ENCODE measurements around the gene SLC34A3. TPM values are rescaled to one million over a fixed set of nuclear protein-coding genes. Genes with fewer than 3 reads are reported as not detected.
"Not testable (repeated sequence)": the region's sequence is repeated elsewhere in the genome, so short reads cannot be mapped to it uniquely, and the experiment has no call there.

Gene SLC34A3
- total RNA-seq, 8 experiments from 2014 or later: 0.11 to 0.49 (median 0.20) TPM; not detected in 2

DNA sequence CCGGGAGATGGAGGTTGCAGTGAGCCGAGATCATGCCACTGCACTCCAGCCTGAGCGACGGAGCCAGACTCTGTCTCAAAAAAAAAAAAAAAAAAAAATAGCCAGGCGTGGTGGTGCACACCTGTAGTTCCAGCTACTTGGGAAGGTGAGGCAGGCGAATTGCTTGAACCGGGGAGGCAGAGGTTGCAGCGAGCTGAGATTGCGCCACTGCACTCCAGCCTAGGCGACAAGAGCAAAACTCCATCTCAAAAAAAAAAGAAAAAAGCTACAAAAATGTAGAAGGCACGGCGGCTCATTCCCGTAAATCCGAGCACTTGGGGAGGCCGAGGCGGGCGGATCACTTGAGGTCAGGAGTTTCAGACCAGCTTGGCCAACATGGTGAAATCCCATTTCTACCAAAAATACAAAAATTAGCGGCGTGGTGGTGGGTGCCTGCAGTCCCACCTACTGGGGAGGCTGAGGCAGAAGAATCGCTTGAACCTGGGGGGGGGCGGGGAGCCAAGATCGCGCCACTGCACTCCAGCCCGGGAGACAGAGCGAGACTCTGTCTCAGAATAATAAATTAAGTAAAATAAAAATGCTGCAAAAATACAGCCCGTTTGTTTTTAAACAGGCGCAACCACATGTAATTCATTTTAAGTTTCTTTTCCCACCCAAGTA lies 9.0 kb downstream of the SLC34A3 start:
- peak overlapping the region; percentile 43 to 64 (median 56) for H3K4me3 ChIP-seq
- WGBS, 10 experiments: 13 to 94% (median 52%) methylated on average over 3 to 18 of the region's 27 CpGs
- peak overlapping the region; percentile 83 to 92 for H3K27ac ChIP-seq
- in situ Hi-C loops (cut with MboI; ENCODE audit: low pct_unique_long_range_greater_than_20kb in 2 of 9, low sequenced_read_pairs in 9 of 9, unreplicated experiment in 9 of 9): loop anchor here in 1 of 9 experiments (25.0 kb wide), 1 partner anchor 127 kb away; the partner anchor contains the start of gene DPP7
- H3K4me1 ChIP-seq (replicated peaks in 1 of 2): peaks cover 13 to 27% of the 10 kb centered on the region in 2 donors
- ATAC-seq (replicated peaks in 6 of 8): not testable (repeated sequence)

DNA sequence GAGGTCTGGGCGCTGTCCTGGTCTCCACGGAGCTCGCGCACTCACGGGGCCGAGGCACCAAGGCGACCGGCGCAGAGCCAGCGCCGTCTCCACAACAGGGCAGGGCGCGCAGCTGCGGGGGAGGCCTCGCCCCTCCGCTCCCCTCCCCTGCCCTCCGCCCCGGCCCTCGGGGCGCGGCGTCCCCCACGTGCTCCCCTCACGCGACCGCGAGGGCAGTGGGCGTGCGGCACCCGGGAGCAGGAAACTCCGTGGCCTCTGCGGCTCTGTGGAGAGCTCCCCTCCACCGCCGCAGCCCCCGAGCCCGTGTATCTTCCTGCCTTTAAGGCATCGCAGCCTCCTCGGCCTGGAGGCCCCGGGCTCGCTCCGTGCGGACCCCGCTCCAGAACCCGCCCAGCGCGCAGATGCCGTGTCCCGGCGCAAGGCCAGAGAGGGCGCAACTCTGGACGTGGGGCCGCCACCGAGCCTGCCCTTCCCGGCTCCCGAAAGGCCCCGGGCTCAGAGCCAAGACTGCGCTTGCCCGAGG lies 9.7 kb downstream of the SLC34A3 start:
- H3K4me3 ChIP-seq: peak overlapping the region; percentile 43 to 64 (median 56)
- peak; percentile 26 to 39 (median 31) for ATAC-seq (replicated peaks in 6 of 8)
- H3K4me1 ChIP-seq (replicated peaks in 1 of 2): peaks cover 13 to 27% of the 10 kb centered on the region in 2 donors
- in situ Hi-C loops (cut with MboI; ENCODE audit: low pct_unique_long_range_greater_than_20kb in 2 of 9, low sequenced_read_pairs in 9 of 9, unreplicated experiment in 9 of 9): loop anchor here in 1 of 9 experiments (25.0 kb wide), 1 partner anchor 128 kb away; the partner anchor contains the start of gene DPP7
- 0 to 15% (median 2%) methylated on average over 10 to 12 of the region's 58 CpGs; no CpG with 5 or more reads in 7 of the 10 experiments for WGBS, 10 experiments
- peak overlapping the region; percentile 83 to 92 for H3K27ac ChIP-seq

DNA sequence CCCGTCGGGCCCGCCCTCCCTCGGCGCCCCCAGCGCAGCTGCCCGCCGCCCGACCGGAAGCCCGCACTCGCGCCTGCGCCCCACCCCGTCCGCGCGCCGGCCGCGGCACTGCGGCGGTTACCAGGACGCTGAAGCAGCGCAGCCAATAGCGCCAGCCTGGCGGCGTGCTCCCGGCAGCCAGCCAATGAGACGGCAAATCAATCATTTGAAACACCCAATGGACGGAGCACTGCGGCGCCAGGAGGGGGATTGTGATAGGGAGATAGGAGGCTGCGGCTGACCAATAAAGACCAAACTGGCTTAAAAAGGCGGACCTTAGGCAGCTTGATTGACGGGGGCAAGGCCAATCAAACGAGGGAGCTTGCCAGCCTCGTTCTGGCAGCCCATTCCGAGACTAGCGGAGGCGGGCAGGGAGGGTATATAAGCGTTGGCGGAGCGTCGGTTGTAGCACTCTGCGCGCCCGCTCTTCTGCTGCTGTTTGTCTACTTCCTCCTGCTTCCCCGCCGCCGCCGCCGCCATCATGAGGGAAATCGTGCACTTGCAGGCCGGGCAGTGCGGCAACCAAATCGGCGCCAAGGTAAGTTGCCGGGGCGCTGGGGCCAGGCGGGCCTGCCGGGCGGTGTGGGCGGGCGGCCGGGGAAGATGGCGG lies 10.3 kb downstream of the SLC34A3 start, which contains the start of gene TUBB4B:
Gene TUBB4B, plus strand, starts transcription at position 447 of the 649 bp plus-strand sequence. Its CDS starts 74 bp downstream, at position 521.
- Histone ChIP-seq H3K4me3 (peak within 1 kb of the TSS; percentile 66 to 92 (median 78)), H3K4me1 (replicated peaks in 1 of 2) (peaks cover 13 to 25% of the 10 kb centered on the region in 2 donors), H3K27ac (peak within 1 kb of the TSS; percentile 83 to 92)
- in situ Hi-C loops (cut with MboI; ENCODE audit: low pct_unique_long_range_greater_than_20kb in 2 of 9, low sequenced_read_pairs in 9 of 9, unreplicated experiment in 9 of 9): loop anchor here in 1 of 9 experiments (25.0 kb wide), 1 partner anchor 129 kb away; the partner anchor contains the start of gene DPP7
- 0% methylated on average over 3 of the region's 67 CpGs; no CpG with 5 or more reads in 9 of the 10 experiments for WGBS, 10 experiments
- peak; percentile 54 to 83 (median 75) for ATAC-seq (replicated peaks in 6 of 8)

DNA sequence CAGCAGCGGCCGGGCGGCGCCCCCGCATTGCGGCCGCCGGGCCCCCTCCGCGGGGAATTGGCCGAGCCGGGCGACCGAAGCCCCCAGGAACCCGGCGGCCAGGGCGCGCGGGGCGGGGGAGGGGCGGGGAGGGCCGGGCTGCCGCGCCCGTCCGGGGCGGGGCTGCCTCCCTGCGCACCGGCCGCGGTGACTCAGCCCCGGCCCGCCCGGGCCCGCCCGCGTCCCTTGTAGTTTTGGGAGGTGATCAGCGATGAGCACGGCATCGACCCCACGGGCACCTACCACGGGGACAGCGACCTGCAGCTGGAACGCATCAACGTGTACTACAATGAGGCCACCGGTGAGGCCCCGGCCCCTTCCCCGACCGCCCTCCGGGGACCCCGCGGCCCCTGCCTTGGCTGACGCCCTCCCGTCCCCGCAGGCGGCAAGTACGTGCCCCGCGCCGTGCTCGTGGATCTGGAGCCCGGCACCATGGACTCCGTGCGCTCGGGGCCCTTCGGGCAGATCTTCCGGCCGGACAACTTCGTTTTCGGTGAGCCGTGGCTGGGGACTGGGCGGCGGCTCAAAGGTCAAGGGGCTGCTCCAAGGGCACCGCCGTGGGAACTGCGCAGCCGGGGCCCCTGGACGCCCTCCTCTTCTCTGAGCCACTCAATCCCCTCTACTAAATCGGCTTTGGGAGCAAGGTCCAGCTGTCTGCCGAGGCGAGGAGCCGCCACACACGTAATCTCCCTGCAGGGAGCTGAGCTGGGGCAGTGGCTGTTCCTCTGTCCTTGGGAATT lies 11.0 kb downstream of the SLC34A3 start:
- WGBS, 10 experiments: 0% methylated on average over 9 of the region's 83 CpGs; no CpG with 5 or more reads in 9 of the 10 experiments

DNA sequence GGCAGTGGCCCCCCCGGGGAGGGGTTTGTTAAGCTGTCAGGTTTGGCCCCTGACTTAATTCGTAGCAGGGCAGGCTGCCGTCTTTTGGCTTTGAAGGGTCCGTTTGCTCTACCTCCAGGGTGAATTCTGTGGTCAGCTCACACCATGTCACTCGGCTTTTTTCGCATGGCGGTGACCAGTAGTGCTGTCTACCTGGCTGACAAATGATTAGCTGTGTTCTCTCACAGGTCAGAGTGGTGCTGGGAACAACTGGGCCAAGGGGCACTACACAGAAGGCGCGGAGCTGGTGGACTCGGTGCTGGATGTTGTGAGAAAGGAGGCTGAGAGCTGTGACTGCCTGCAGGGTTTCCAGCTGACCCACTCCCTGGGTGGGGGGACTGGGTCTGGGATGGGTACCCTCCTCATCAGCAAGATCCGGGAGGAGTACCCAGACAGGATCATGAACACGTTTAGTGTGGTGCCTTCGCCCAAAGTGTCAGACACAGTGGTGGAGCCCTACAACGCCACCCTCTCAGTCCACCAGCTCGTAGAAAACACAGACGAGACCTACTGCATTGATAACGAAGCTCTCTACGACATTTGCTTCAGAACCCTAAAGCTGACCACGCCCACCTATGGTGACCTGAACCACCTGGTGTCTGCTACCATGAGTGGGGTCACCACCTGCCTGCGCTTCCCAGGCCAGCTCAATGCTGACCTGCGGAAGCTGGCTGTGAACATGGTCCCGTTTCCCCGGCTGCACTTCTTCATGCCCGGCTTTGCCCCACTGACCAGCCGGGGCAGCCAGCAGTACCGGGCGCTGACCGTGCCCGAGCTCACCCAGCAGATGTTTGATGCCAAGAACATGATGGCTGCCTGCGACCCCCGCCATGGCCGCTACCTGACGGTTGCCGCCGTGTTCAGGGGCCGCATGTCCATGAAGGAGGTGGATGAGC lies 11.8 kb downstream of the SLC34A3 start:
- in situ Hi-C loops (cut with MboI; ENCODE audit: low pct_unique_long_range_greater_than_20kb in 2 of 9, low sequenced_read_pairs in 9 of 9, unreplicated experiment in 9 of 9): loop anchor here in 1 of 9 experiments (25.0 kb wide), 1 partner anchor 130 kb away; the partner anchor contains the start of gene DPP7
- ATAC-seq (replicated peaks in 6 of 8): no peak
- Histone ChIP-seq H3K4me1 (replicated peaks in 1 of 2) (peaks cover 8 to 19% of the 10 kb centered on the region in 2 donors), H3K27ac (no peak overlapping the region), H3K4me3 (peak overlapping the region; percentile 66 to 92 (median 78))
- 0 to 80% (median 71%) methylated on average over 1 to 10 of the region's 36 CpGs; no CpG with 5 or more reads in 3 of the 10 experiments for WGBS, 10 experiments

More for the DNA sequence above, 11.0 kb downstream of the SLC34A3 start:
- Histone ChIP-seq H3K4me3 (peak overlapping the region; percentile 66 to 92 (median 78)), H3K4me1 (replicated peaks in 1 of 2) (peaks cover 12 to 19% of the 10 kb centered on the region in 2 donors), H3K27ac (peak overlapping the region; percentile 70 to 80)
- in situ Hi-C loops (cut with MboI; ENCODE audit: low pct_unique_long_range_greater_than_20kb in 2 of 9, low sequenced_read_pairs in 9 of 9, unreplicated experiment in 9 of 9): loop anchor here in 1 of 9 experiments (25.0 kb wide), 1 partner anchor 129 kb away; the partner anchor contains the start of gene DPP7
- peak; percentile 1 to 10 (median 5) for ATAC-seq (replicated peaks in 6 of 8)

DNA sequence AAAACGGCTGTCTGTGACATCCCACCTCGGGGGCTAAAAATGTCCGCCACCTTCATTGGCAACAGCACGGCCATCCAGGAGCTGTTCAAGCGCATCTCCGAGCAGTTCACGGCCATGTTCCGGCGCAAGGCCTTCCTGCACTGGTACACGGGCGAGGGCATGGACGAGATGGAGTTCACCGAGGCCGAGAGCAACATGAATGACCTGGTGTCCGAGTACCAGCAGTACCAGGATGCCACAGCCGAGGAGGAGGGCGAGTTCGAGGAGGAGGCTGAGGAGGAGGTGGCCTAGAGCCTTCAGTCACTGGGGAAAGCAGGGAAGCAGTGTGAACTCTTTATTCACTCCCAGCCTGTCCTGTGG lies 12.5 kb downstream of the SLC34A3 start:
- in situ Hi-C loops (cut with MboI; ENCODE audit: low pct_unique_long_range_greater_than_20kb in 2 of 9, low sequenced_read_pairs in 9 of 9, unreplicated experiment in 9 of 9): loop anchor here in 1 of 9 experiments (25.0 kb wide), 1 partner anchor 131 kb away; the partner anchor contains the start of gene DPP7
- not testable (repeated sequence) for H3K4me3 ChIP-seq

DNA sequence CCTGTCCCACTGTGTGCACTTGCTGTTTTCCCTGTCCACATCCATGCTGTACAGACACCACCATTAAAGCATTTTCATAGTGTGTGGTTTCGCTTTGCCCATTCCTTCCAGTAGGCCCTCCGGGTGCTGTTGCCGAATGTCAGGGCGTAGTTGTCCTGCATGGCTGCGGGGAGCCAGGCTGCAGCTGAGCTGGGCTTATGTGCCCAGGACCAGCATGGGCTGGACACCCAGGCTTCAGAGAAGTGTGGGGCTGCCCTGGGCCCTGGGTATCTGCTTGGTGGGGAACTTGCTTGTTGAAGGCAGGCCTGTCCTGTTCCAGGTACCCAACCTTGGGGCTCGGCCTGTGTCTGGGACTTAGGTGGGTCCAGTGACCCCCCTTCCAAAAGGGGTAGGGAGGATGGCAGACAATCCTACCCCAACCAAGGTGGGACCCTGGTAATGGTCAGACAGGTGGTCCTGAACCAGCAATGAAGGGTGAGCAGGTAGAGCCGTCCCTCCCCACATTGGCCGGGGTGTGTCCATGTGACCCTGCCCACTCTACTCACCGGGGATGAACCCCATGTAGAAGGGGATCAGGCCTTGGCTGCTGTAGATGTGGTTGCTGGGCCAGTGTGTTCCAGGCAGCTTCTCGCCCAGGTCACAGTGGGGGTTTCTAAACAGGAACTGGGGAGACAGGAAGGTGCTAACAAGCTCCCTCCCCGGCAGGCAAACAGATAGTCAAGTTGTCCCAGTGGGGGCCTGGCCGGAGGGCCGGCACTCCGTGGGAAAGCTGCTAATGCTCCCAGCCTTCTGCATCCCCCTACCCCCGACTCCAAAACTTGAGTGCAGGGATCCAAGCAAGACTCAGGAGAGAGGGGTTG lies 13.2 kb downstream of the SLC34A3 start:
- in situ Hi-C loops (cut with MboI; ENCODE audit: low pct_unique_long_range_greater_than_20kb in 2 of 9, low sequenced_read_pairs in 9 of 9, unreplicated experiment in 9 of 9): loop anchor here in 1 of 9 experiments (25.0 kb wide), 1 partner anchor 132 kb away; the partner anchor contains the start of gene DPP7
- ATAC-seq (replicated peaks in 6 of 8): peak in 1 of 8 experiments; percentile 0
- peaks cover 8 to 22% of the 10 kb centered on the region in 2 donors for H3K4me1 ChIP-seq (replicated peaks in 1 of 2)
- 27 to 100% (median 80%) methylated on average over 1 to 7 of the region's 15 CpGs; no CpG with 5 or more reads in 3 of the 10 experiments for WGBS, 10 experiments
- H3K27ac ChIP-seq: no peak overlapping the region
- no peak overlapping the region for H3K4me3 ChIP-seq

More for the DNA sequence above, 12.5 kb downstream of the SLC34A3 start:
- ATAC-seq (replicated peaks in 6 of 8); H3K27ac ChIP-seq: not testable (repeated sequence)
- peaks cover 8 to 22% of the 10 kb centered on the region in 2 donors for H3K4me1 ChIP-seq (replicated peaks in 1 of 2)
- 94 to 100% methylated on average over 3 of the region's 18 CpGs; no CpG with 5 or more reads in 8 of the 10 experiments for WGBS, 10 experiments

DNA sequence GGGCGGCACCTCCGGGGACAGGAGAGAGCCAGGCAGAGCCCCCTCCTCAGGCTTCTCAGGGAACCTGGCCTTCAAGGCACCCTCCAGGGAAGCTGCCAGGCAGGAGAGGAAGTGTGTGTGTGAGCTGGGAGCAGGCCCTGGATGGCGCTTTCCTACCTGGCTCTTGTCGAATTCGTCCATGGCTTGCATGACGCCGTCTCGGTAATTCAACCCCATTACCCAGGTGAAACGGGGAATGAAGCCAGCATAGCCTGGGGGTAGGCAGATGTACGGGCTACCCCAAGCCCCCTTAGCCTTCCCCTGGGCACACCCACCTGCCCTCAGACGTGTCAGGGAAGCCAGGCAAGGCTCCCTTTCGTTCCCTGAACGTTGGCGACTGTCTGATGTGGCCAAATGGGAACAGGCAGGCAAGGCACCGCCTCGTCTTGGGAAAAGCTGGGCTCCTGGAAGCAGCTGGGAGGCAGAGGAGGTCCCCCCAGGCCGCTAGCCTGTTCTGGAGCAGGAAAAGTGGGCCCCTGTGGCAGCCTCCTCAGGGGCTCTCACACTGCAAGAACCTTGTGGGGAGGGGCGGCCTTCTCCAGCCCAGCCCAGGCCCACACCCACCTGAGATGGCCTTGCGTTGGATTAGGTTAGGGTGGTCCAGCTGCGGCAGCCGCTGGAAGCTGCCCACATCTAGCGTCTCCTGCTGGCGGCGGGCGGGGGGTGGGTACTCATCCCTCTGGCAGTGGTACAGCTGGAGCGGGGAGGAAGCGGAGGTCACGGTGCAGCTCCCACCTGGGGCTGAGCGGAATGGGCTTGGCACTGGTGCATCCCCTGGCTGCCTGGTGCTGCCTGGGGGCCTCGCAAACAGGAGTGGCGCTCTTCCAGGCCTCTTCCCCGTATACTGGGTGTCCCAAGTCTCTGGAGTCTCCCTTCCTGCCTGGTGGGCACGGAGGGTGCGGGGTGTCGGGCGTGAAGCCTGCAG lies 14.1 kb downstream of the SLC34A3 start:
- 10 to 93% (median 83%) methylated on average over 1 to 10 of the region's 36 CpGs; no CpG with 5 or more reads in 5 of the 10 experiments for WGBS, 10 experiments
- no peak overlapping the region for H3K27ac ChIP-seq
- H3K4me1 ChIP-seq (replicated peaks in 1 of 2): peaks cover 4 to 16% of the 10 kb centered on the region in 2 donors
- peak in 1 of 8 experiments; percentile 0 for ATAC-seq (replicated peaks in 6 of 8)
- in situ Hi-C loops (cut with MboI; ENCODE audit: low pct_unique_long_range_greater_than_20kb in 2 of 9, low sequenced_read_pairs in 9 of 9, unreplicated experiment in 9 of 9): loop anchor here in 1 of 9 experiments (25.0 kb wide), 1 partner anchor 132 kb away; the partner anchor contains the start of gene DPP7
- no peak overlapping the region for H3K4me3 ChIP-seq

DNA sequence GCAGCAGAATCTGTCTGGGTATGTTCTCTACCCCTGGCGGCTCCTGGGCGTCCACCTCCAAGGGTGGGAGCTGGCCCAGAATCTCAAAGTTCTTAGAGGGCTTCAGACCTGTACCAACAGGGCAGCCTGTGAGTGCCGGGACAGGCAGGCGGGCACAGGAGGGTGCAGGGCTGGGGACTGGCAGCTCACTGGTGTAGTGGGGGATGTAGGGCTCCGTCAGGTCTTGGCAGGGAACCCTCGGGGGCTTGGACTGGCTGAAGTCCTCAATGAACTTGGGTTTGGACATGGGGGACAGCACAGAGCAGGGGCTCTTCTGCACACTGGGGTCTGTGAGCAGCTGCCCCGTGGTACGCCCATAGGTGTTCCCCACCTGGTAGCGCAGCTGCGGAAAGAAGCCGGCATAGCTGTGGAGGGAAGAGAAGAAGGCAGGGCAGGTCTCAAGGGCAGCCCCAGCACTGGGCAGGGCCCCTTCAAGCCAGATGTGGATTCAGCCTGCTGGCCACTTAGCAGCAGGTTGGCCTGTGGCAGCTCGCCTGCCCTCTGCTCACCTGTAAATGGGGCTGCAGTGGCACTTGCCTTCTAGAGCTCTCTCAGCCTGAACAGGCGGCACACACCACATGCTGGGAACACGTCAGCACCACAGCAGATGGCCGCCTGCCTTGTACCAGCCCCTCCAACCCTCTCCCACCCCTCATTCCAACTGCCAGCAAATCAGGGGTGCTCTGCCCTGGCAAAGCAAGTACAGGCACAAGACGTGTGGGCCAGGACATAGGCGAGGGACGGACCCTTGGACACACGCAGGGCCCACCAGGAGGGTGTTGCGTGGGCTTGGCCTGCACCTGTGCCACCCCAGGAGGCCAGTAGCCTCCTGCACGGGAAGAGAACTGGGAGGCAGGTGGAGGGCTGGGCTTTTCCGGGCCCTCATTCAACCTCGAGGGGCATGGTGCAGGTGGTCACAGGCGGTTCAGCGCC lies 15.0 kb downstream of the SLC34A3 start:
- WGBS, 10 experiments: 80 to 100% (median 90%) methylated on average over 1 to 2 of the region's 25 CpGs; no CpG with 5 or more reads in 6 of the 10 experiments
- H3K4me1 ChIP-seq (replicated peaks in 1 of 2): peaks cover 4 to 16% of the 10 kb centered on the region in 2 donors
- in situ Hi-C loops (cut with MboI; ENCODE audit: low pct_unique_long_range_greater_than_20kb in 2 of 9, low sequenced_read_pairs in 9 of 9, unreplicated experiment in 9 of 9): loop anchor here in 1 of 9 experiments (25.0 kb wide), 1 partner anchor 133 kb away; the partner anchor contains the start of gene DPP7
- no peak overlapping the region for H3K27ac ChIP-seq
- no peak overlapping the region for H3K4me3 ChIP-seq
- no peak for ATAC-seq (replicated peaks in 6 of 8)
